GM21390 (cell line): ENCODE measurements around the gene ZNF335.
"Not testable (repeated sequence)": the region's sequence is repeated elsewhere in the genome, so short reads cannot be mapped to it uniquely, and the experiment has no call there.

ENCODE experiments used
- ATAC-seq: cut with Tn5 transposase; IDR thresholded peaks from one replicate; pipeline ENCODE4 v1.9.1; 2021; ENCODE audit not compliant: unreplicated experiment

Gene ZNF335

DNA sequence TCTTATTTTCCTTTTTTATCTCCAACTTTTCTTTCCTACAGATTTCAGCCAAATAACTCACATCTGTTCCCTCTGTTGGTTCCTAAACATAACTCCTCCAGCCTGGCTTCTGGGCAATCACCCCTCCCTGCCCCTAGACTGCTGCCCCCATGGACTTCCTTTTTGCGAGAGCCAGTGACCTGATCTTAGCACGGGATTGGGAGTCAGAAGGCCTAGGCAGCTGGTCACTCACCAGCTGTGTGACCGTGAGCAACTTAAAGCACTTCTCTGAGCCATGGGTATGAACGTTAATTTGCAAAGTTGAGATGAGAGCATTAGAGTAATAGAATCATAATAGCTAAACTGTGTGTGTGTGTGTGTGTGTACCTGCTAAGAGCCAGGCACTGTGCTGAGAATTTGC is 32.2 kb upstream of the ZNF335 start:
- no peak for ATAC-seq

DNA sequence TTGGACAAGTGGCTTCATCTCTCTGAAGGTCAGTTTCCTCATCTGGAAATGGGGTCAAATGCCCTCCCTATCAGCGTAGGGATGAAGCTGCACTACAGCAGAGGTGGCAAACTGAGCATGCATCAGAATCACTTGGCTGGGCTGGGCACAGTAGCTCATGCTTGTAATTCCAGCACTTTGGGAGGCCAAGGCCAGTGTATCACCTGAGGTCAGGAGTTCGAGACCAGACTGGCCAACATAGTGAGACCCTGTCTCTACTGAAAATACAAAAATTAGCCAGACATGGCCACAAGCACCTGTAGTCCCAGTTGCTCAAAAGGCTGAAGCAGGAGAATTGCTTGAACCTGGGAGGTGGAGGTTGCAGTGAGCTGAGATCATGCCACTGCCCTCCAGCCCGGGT is 30.0 kb upstream of the ZNF335 start:
- ATAC-seq, result no peak

DNA sequence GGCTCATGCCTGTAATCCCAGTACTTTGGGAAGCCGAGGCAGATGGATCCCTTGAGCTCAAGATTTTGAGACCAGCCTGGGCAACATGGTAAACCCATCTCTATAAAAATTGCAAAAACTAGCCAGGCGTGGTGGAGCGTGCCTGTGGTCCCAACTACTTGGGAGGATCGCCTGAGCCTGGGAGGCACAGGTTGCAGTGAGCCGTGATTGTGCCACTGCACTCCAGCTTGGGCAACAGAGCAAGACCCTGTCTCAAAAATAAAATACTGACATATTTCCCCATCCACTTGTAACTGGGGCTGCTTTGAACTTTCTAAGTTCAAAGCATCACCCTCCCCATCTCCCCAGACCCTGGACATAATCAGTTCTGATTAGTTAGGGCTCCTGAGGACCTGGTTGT is 29.5 kb upstream of the ZNF335 start:
- ATAC-seq, result no peak

DNA sequence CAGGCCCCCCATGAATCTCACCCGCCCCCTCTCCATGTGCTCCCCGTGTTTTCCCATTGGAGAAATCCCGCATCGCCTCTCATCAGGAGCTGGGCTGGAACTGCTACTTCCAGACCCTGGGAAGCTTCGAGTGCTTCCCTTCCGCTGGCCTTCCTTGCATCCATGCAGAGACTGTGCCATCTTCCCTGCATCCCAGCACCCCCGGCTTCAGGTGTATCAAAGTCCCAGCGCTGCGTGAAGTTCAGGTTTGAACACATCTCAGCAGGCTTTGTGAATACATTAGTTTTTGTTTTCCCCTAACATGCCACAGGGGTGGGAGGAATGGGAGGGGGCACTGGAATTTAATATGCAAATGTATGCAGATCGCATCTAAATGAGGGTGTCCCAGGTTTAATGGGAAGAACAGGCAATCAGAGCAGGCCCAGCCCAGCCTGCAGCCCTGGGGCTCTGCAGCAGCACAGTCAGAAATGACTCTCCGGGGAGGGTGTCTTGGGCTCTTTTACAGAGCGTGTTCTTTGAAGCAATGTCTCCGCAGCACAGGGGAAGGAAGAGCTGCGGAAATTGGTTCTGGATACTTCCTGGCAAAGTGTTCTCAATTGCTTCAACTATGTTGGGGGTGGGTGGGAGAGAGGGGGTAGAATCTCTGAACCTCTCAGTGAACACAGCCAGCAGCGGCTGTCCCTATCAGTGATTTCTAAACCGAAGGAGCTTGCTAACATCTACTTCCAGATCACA is 28.4 kb upstream of the ZNF335 start:
- no peak for ATAC-seq

DNA sequence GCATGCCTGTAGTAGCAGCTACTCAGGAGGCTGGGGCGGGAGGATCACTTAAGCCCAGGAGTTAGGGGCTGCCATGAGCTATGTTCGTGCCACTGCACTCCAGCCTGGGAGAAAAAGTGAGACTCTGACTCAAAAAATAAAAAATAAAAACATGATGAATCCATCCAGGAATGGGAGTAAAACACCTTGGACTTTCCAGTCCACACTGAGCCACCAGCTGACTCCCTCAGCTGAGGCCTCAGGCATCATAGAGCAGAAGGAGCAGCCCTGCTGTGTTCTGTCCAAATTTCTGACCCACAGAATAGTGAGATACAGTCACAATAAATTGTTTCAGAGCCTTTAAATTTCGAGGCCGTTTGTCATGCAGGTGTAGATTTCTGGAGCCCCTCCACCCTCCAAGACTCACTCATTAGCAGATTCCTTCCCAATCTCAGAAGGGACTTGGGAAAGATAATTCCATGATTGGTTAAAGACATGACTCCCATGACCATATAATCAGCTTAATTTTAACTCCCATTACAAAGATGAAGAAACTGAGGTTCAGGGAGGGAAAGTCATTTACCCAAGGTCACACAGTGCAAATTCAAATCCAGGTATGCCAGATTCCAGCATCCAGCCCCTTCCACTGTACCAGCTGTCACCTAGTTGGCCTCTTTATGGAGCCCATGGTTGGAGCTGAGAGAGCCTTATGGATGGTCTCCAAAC is 27.7 kb upstream of the ZNF335 start:
- no peak for ATAC-seq

DNA sequence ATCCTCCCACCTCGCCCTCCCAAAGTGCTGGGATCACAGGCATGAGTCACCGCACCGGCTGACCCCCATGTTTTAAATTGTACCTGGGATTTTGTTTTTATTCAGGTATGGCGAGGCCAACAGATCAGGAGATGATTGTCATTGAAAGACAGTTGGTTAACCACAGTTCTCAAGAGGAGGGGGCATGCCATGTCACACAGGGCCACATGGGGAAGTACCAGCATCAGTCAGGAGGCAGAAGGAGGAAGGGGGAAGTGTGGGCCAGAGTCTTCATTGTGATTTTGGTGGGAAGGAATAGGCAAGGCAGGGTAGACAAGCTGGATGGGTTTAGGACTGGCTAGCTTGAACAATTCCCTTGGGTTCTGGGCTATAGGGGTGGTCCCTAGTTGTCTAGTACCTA is 26.8 kb upstream of the ZNF335 start:
- no peak for ATAC-seq

DNA sequence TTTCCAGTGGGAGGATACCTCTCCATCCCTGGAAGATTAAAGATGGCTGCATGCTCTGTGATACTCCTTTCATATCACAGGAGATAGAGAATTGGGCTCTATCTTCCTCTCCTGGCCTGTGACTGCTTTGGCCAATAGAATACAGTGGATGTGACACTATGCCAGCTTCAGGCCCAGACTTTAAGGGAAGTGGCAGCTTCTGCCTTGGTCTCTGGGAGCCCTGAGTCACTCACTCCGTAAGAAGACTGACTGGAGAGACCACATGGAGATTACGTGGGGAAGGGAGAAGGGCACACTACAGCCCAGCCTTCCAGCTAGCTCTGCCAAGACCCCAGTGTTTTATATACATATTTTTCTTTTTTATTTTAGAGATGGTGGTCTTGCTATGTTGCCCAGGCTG is 26.3 kb upstream of the ZNF335 start:
- ATAC-seq, result no peak

DNA sequence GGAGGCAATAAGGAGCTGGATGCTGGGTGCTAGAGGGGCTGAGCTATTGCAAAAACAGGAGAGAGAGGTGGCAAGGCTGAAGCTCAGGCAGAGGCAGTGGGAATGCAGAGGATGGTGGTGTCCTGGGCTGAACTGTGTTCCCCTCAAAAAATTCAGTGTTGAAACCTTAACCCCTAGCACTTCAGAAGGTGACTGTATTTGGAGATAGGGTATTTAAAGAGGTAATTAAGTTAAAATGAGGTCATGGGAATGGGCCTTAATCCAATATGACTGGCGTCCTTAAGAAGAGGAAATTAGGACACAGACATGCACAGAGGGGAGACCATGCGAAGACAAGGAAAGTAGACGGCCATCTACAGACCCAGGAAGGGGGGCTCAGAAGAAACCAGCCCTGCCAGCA is 25.2 kb upstream of the ZNF335 start:
- ATAC-seq, result no peak

DNA sequence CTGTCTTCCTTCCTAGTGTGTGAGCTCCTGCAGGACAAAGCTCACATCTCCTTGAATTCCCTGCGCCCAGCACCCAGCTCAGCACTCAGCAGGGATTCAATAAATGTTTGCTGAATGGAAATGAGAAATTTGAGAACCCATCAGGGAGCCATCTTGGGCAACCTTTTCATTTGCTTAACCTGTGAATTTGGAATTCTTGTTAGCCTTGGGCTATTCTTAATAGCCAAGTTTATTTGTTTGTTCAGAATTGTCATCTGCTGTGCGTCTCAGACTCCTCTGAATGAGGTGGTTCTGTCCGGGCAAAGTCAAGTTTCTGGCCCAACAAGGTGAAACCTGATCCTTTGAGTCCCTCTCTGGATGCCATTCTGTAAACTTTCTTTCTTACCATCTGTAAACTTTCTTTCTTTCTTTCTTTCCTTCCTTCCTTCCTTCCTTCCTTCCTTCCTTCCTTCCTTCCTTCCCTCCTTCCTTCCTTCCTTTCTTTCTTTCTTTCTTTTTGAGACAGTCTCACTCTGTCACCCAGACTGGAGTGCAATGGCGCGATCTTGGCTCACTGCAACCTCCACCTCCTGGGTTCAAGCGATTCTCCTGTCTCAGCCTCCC is 23.6 kb upstream of the ZNF335 start:
- not testable (repeated sequence) for ATAC-seq

DNA sequence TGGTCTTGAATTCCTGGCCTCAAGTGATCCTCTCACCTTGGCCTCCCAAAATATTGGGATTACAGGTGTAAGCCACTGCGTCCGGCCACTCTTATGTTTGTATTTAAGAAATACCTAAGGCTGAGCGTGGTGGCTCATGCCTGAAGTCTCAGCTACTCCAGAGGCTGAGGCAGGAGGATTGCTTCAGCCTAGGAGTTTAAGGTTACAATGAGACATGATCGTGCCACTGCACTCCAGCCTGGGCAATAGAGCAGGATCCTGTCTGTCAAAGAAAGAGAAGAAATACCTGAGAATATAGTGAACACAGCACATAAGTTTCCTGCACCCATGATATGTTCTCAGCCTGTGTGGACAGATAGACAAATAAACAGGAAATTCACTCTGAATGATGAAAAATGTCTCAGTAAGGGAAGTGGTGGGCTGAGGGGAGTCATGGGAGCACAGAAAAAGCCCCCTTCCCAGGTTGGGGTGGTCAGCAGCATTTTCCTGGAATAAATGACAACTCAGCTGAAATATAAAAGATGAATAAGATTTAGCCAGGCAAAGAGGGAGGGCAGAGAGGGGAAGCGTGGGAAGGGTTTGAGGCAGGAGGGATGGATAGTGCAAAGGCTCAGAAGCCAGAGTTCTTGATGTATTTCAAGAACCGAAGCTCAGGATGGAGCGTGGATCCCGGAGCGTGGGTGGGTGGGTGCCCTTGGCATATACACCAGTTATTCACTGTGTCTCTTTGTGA is 22.9 kb upstream of the ZNF335 start:
- ATAC-seq, result no peak

DNA sequence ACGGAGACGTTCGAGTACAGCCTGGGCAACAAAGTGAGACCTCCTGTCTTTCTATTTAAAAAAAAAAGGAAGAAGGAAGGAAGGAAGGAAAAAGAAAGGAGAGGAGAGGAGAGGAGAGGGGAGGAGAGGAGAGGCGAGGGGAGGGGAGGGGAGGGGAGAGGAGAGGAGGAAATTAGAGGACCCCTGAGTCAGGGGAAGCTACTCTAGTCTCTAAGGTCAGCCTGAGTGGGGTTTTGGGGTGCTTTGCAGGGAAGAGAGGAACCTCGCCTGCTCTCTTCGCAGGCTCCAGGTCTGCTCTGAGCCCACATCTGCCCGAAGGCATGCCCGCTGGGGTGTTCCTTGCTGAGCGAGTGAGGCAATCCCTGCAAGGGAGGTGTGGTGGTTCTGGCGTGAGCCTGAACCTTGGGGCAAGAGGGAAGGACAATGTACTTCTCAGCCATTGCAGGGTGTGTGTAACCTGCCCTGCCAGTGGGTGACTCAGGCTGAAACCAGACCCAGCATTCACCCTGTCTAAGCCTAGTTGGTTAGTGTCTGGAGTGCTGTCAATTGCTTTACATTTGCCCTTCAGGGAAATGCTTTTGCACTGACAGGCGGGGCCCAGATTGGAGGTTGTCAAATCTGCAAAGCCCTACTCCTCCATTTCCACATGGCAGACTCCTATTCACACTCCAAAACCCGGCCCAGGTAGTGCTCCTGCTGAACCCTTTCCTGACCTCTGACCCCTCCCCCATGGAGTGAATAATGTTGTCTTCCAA is 21.4 kb upstream of the ZNF335 start:
- no peak for ATAC-seq

DNA sequence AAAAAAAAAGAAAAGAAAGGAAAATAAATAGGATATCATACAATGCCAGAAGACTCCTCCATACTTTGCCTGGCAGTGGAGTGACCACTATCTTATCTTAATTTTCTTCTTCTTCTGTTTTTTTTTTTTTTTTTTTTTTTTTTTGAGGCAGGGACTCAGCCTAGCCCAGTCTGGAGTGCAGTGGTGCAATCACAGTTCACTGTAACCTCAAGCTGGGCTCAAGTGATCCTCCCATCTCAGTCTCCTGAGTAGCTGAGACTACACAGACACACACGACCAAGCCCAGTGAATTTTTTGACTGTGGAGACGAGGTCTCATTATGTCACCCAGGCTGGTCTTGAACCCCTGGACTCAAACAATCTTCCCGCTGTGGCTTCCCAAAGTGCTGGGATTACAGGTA is 19.6 kb upstream of the ZNF335 start:
- ATAC-seq, result no peak

DNA sequence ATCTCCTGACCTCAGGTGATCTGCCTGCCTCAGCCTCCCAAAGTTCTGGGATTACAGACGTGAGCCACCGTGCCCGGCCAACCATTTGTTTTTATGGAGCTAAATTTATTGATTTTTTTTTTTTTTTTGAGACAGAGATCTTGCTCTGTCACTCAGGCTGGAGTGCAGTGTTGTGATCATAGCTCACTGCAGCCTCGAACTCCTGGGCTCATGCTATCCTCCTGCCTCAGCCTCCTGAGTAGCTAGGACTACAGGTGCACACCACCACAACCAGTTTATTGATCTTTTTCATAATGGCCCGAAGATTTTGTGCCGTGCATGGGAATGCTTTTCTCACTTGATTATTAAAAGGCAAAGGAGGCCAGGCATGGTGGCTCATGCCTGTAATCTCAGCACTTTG is 16.8 kb upstream of the ZNF335 start:
- not testable (repeated sequence) for ATAC-seq

DNA sequence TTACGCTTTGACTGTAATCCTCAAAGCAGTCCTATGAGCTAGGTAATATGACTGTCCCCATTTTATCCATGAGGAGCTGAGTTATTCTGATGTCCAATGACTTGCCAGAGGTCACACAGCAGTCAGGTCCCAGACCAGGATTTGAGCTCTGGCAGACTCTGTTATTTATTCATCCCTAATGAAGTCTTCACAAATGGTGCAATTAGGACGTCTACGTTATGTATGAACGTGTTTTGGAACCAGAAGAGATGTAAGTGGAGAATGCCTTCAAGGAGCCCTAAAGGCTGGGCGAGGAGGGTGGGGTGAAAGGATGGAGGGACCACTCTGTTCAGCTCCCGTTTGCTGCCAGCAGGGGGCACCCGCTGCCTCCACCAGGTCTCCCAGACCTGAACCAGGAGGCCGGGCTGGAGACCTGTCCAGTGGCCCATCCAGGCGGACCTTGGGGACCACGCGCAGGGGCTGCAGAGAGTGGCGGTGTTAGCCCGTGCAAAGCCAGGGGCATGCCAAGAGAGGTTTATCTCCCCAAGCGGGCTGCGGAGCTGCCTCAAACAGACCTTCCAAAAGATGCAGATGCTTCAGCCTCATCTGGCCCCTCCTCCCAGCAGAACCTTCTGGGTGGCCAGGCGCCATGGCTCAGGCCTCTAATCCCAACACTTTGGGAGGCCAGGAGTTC is 15.2 kb upstream of the ZNF335 start:
- ATAC-seq, result peak; percentile 51

DNA sequence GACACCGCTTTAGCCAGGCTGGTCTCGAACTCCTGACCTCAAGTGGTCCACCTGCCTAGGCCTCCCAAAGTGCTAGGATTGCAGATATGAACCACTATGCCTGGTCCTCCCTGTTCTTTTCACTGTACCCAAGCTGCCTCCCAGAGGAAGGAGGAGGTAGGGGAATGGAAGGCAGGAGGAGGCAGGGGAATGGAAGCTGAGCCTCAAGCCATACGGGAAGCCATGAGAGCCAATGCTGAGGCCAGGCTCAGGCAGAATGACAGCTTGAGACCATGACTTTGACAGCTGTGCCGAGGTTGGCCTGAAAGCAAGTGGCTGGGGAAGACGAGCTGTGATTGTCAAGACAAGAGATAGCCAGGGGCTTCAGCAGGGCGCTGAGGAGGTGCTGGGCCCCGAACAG is 13.6 kb upstream of the ZNF335 start:
- no peak for ATAC-seq

DNA sequence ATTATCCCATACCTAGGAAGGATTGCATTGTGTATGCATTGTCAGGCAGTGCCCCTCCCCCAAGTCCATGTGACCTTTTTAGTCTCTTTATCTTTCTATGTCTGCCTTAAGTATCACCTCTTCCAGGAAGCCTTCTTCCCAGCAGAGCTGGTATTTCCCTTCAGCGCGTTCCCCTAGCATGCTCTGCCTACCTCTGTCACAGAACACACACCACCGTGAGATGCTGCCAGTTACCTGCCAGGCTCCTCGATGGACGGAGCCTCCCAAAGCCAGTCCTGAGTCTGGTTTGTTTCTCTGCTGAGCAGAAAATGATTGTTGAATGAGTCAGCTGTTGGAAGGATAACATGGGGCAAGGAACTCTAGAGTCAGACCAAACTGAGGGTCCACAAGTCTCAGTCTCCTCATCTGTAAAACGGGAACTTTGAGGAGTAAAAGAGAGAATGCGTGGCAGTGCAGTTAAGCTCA is 11.3 kb upstream of the ZNF335 start:
- no peak for ATAC-seq

DNA sequence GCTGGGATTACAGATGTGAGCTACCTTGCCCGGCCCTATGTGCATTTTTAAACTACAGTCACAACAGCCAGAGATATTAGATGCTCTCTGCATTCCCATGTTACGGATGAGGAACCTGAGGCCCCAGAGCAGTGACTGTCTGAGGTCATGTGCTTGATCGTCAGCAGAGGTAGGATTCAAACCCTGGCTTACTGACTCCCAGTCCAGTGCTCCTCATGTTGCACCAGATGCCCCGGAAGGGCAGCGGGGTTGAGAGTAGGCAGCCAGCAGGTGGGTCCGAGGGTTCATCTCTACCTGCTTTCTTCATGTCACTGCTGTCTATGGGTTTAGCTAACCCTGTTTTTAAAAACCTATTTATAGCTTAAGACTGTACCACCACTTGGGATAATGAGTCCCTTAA is 9.3 kb upstream of the ZNF335 start:
- ATAC-seq, result no peak

DNA sequence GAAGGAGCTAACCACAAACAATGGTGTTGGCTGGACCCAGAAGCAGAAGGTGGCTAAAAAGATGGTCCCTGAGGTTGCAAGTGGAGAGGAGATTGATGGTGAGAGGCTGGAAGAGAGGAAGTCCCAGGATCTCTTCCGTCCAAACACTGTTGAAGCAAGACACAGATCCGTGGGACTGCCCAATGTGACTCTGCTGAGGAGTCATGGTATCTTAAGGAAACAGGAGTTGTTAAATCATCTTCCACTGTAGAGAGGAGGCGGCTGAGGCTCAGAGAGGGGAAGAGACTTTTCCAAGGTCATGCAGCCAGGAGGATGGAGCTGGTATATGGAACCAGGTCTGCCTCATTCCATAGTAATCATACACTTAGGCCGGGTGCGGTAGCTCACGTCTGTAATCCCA is 4.1 kb upstream of the ZNF335 start:
- no peak for ATAC-seq

DNA sequence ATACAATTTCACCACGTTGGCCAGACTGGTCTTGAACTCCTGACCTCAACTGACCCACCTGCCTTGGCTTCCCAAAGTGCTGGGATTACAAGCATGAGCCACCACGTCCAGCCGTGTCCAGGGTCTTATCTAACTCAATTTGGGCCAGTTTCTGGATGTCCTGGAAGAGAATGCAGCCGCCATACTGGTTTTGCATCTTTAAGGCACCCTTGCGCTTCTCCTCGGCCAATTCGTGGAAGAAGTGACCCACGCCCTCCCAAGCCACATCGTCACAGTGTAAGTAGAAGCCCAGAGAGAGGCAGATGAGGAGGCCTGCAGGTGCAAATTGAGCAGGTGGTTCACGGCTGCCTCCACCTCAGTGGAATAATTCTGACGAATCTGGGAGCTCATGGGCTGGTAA is 3.7 kb upstream of the ZNF335 start:
- ATAC-seq, result no peak

DNA sequence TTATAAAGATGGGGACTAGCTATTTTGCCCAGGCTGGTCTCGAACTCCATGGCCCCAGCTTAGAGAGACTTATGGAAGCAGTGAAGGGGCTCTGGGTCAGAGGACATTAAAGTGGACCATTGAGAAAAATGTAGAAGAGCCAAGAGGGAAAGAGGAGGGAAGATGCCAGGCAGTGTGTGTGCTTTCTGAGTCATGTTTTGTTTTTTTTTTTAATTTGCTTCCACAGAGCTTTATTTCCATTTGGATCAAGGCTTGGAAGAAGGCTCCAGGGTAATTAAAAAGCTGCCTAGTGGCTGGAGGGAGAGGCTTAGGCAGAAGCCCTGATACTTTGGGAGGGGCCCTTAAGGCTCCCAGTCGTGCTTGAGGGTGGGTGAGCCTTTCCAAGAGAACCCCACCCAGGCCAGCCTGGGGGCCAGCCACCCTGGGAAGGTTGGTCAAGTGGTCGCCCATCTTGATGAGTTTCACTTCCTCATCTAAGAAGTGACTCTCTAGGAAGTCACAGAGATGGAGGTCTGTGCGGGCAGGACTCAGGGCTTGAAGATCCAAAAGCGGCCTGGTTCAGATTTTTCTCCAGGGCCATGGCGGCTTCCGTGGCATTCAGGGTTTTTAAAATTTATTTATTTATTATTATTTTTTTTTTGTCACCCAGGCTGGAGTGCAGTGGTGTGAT is 3.0 kb upstream of the ZNF335 start:
- ATAC-seq, result no peak
